Caco-2 (cell line): ENCODE measurements around the gene ZNF326. TPM values are rescaled to one million over a fixed set of nuclear protein-coding genes. Genes with fewer than 3 reads are reported as not detected.

ENCODE experiments used
- BruUV-seq: library from RNA; stranded (reverse); fragments of 400-500 nt; replicated peaks from 2 replicates; lab custom pipeline; 2021; lab: Mats Ljungman, UMichigan
- CTCF ChIA-PET: fragments of 300-600 bp; sonication (Branson Sonifier 250); formaldehyde crosslinking; loops from one replicate; lab custom pipeline; 2022; ENCODE audit warnings: antibody characterized with exemption; lab: Charles Lee
- POLR2A ChIA-PET: fragments of 300-600 bp; sonication (Branson Sonifier 250); formaldehyde crosslinking; loops from one replicate; lab custom pipeline; 2022; ENCODE audit warnings: antibody characterized with exemption; lab: Charles Lee
- DNase-seq, 2 experiments: peaks; one replicate each; pipeline versions ENCODE4 v3.0.0 to v3.0.0-alpha.2; 2020 to 2022
- H3K27me3 ChIP-seq: replicated peaks from 2 replicates; pipeline ENCODE4 v1.6.0; 2011; ENCODE audit warnings: low read length; ENCODE audit not compliant: control insufficient read depth, insufficient read depth
- H3K36me3 ChIP-seq: 2 replicates; pipeline ENCODE4 v1.5.1; 2011; ENCODE audit warnings: low read length; ENCODE audit not compliant: control insufficient read depth, insufficient read depth
- H3K4me1 ChIP-seq: fragments of 250-450 bp; sonication (Bioruptor Pico); 2 replicates; pipeline ENCODE4 v1.5.1; 2020; ENCODE audit warnings: mild to moderate bottlenecking
- H3K4me3 ChIP-seq: 2 replicates; pipeline ENCODE4 v1.5.1; 2011; ENCODE audit warnings: low read depth, mild to moderate bottlenecking, control low read depth, low read length
- H3K9me3 ChIP-seq: fragments of 250-450 bp; sonication (Bioruptor Pico); 2 replicates; pipeline ENCODE4 v1.5.1; 2020; ENCODE audit warnings: mild to moderate bottlenecking, moderate library complexity
- H3K27ac Mint-ChIP-seq: one replicate; pipeline ENCODE4 v1.8.0; 2022; ENCODE audit warnings: mixed read lengths; ENCODE audit not compliant: unreplicated experiment
- H3K27me3 Mint-ChIP-seq: one replicate; pipeline ENCODE4 v1.8.0; 2022; ENCODE audit warnings: mixed read lengths; ENCODE audit not compliant: insufficient read depth, unreplicated experiment
- H3K36me3 Mint-ChIP-seq: one replicate; pipeline ENCODE4 v1.8.0; 2022; ENCODE audit warnings: mild to moderate bottlenecking, mixed read lengths; ENCODE audit not compliant: insufficient read depth, unreplicated experiment
- H3K4me1 Mint-ChIP-seq: one replicate; pipeline ENCODE4 v1.8.0; 2022; ENCODE audit warnings: low read depth, mixed read lengths; ENCODE audit not compliant: unreplicated experiment
- H3K4me3 Mint-ChIP-seq: one replicate; pipeline ENCODE4 v1.8.0; 2022; ENCODE audit warnings: mild to moderate bottlenecking, moderate library complexity, mixed read lengths; ENCODE audit not compliant: unreplicated experiment
- H3K9me3 Mint-ChIP-seq: one replicate; pipeline ENCODE4 v1.8.0; 2022; ENCODE audit warnings: mixed read lengths; ENCODE audit not compliant: unreplicated experiment
- CTCF ChIP-seq, 2 experiments: fragments of 200-600 bp in 1 of 2; IDR thresholded peaks; 1 replicate in 1 of 2; 2 replicates in 1 of 2; pipeline versions ENCODE4 v1.5.1 to v1.8.0; 2011 to 2022; ENCODE audit warnings: antibody characterized with exemption in 1 of 2, control low read depth in 1 of 2, inconsistent platforms in 1 of 2, low read depth in 1 of 2, low read length in 1 of 2, mild to moderate bottlenecking in 1 of 2, moderate library complexity in 1 of 2; ENCODE audit not compliant: insufficient read depth in 1 of 2, severe bottlenecking in 1 of 2, unreplicated experiment in 1 of 2
- intact Hi-C: fragments of 100-400 bp; cut with micrococcal nuclease; formaldehyde crosslinking; loops from one replicate; pipeline ENCODE4 v1.10.0; 2022; ENCODE audit not compliant: unreplicated experiment
- total RNA-seq: library from RNA; stranded (reverse); gene quantifications from 2 replicates; pipeline ENCODE4 v1.2.3, GENCODE V29; 2022

The ZNF326 gene
- total RNA-seq, 1 experiment from 2014 or later, result 31.7 TPM

GRCh38 chr1:89953929-89954328 lies 41.0 kb upstream of the ZNF326 start:
- no peak for TF ChIP-seq CTCF (IDR thresholded peaks at IDR 0.05; ENCODE audit: insufficient read depth in 1 of 2, low read depth in 1 of 2, low read length in 1 of 2, severe bottlenecking in 1 of 2, unreplicated experiment in 1 of 2)
- Histone ChIP-seq H3K4me1 (peaks cover 52% of the 10 kb centered on the region), H3K36me3 (no peaks in the 10 kb centered on the region), H3K27me3 (no peaks in the 10 kb centered on the region), H3K9me3 (no peaks in the 10 kb centered on the region), H3K4me3 (no peak overlapping the region)
- H3K27ac Mint-ChIP-seq, result no peak overlapping the region
- peaks cover 22% of the 10 kb centered on the region for H3K4me1 Mint-ChIP-seq
- no TSS peak for BruUV-seq
- ChIA-PET POLR2A (no interaction called here), CTCF (no interaction called here)
- no peak for DNase-seq
- H3K36me3 Mint-ChIP-seq, result no peaks in the 10 kb centered on the region
- H3K9me3 Mint-ChIP-seq, result no peaks in the 10 kb centered on the region
- intact Hi-C loops, result loop anchor here (1.0 to 2.0 kb wide), 2 partner anchors 33 to 150 kb away; no protein-coding TSS in a partner anchor
- H3K4me3 Mint-ChIP-seq, result no peak overlapping the region
- no peaks in the 10 kb centered on the region for H3K27me3 Mint-ChIP-seq

- H3K27me3 Mint-ChIP-seq, result no peaks in the 10 kb centered on the region
- no peak for DNase-seq
- no peaks in the 10 kb centered on the region for H3K36me3 Mint-ChIP-seq
- peaks cover 22% of the 10 kb centered on the region for H3K4me1 Mint-ChIP-seq
- H3K9me3 Mint-ChIP-seq, result no peaks in the 10 kb centered on the region
- TF ChIP-seq CTCF (IDR thresholded peaks at IDR 0.05; ENCODE audit: insufficient read depth in 1 of 2, low read depth in 1 of 2, low read length in 1 of 2, severe bottlenecking in 1 of 2, unreplicated experiment in 1 of 2), result no peak
- H3K9me3 ChIP-seq, result no peaks in the 10 kb centered on the region
- no peaks in the 10 kb centered on the region for H3K27me3 ChIP-seq
- ChIA-PET POLR2A (no interaction called here), CTCF (no interaction called here)
- no TSS peak for BruUV-seq
- H3K4me3 ChIP-seq, result no peak overlapping the region
- intact Hi-C loops, result loop anchor here (2.0 kb wide), 1 partner anchor 32 kb away; no protein-coding TSS in a partner anchor
- peaks cover 52% of the 10 kb centered on the region for H3K4me1 ChIP-seq
- H3K4me3 Mint-ChIP-seq, result peak overlapping the region; percentile 40
- no peaks in the 10 kb centered on the region for H3K36me3 ChIP-seq
- H3K27ac Mint-ChIP-seq, result peak overlapping the region; percentile 29
Measured at GRCh38 chr1:89954401-89954800, 40.5 kb upstream of the ZNF326 start.

GRCh38 chr1:89955311-89956205 lies 39.4 kb upstream of the ZNF326 start:
- H3K27me3 ChIP-seq, result no peaks in the 10 kb centered on the region
- DNase-seq, result no peak
- ChIA-PET POLR2A (no interaction called here), CTCF (no interaction called here)
- no peak overlapping the region for H3K4me3 ChIP-seq
- H3K36me3 ChIP-seq, result no peaks in the 10 kb centered on the region
- Mint-ChIP-seq H3K27me3 (no peaks in the 10 kb centered on the region), H3K4me3 (peak overlapping the region; percentile 48), H3K4me1 (peaks cover 22% of the 10 kb centered on the region), H3K9me3 (no peaks in the 10 kb centered on the region), H3K36me3 (no peaks in the 10 kb centered on the region), H3K27ac (peak overlapping the region; percentile 14)
- BruUV-seq, result no TSS peak
- no peak for TF ChIP-seq CTCF (IDR thresholded peaks at IDR 0.05; ENCODE audit: insufficient read depth in 1 of 2, low read depth in 1 of 2, low read length in 1 of 2, severe bottlenecking in 1 of 2, unreplicated experiment in 1 of 2)
- peaks cover 50% of the 10 kb centered on the region for H3K4me1 ChIP-seq
- H3K9me3 ChIP-seq, result no peaks in the 10 kb centered on the region
- intact Hi-C loops, result loop anchor here (2.0 kb wide), 1 partner anchor 31 kb away; no protein-coding TSS in a partner anchor
